Pancreas (tissue), 10 donors: Measurements from ENCODE around the gene ZNF888. TPM values are rescaled to one million over a fixed set of nuclear protein-coding genes. Genes with fewer than 3 reads are reported as not detected.

Experiments used
- ATAC-seq, 4 donors: fragments of 200-7000 bp; cut with Tn5 transposase; one replicate each; pipeline versions ENCODE4 v1.8.0 to v1.9.1; 2020; ENCODE audit warnings: mild to moderate bottlenecking in 4 of 4, moderate library complexity in 4 of 4
- DNase-seq, 6 donors: peaks; one replicate each; pipeline ENCODE4 v3.0.0-alpha.2; 2020
- FAIRE-seq: peaks from 2 replicates; lab custom pipeline; 2012; peaks lifted over from hg19 to GRCh38; lab: Jason Lieb, UNC
- H3K27ac ChIP-seq, 4 donors: fragments of 200-600 bp; sonication (generic); 1 replicate in 3 of 4; 2 replicates in 1 of 4; pipeline versions ENCODE4 v1.5.0 to v1.8.0; 2020
- H3K27me3 ChIP-seq, 4 donors: fragments of 200-600 bp; one replicate each; pipeline ENCODE4 v1.8.0; 2021
- H3K36me3 ChIP-seq, 3 donors: fragments of 200-600 bp; sonication (generic) in 1 of 3; one replicate each; pipeline versions ENCODE4 v1.5.0 to v1.8.0; 2020 to 2021
- H3K4me1 ChIP-seq, 3 donors: fragments of 200-600 bp; one replicate each; pipeline ENCODE4 v1.8.0; 2021
- H3K4me3 ChIP-seq, 4 donors: fragments of 200-600 bp; sonication (generic) in 2 of 4; one replicate each; pipeline versions ENCODE4 v1.5.0 to v1.8.0; 2020 to 2021
- H3K9me3 ChIP-seq, 4 donors: fragments of 200-600 bp; one replicate each; pipeline ENCODE4 v1.8.0; 2021
- CTCF ChIP-seq, 4 donors: fragments of 200-600 bp; sonication (generic) in 3 of 4; IDR thresholded peaks; one replicate each; pipeline versions ENCODE4 v1.5.0 to v1.8.0; 2021; ENCODE audit warnings: antibody characterized with exemption in 4 of 4
- WGBS, 2 donors: extraction: QIAGEN DNeasy Blood & Tissue Kit; methylation state at CpG; one replicate each; pipeline ENCODE4 v1.1.7; 2013; 5-methylcytosine and 5-hydroxymethylcytosine counted together
- intact Hi-C, 3 donors: fragments of 100-400 bp; cut with DNase I; formaldehyde crosslinking; loops; one replicate each; pipeline versions ENCODE4 v1.11.1 to v1.14.2; 2022
- polyA plus RNA-seq, 2 donors: library from polyadenylated mRNA; stranded (reverse); fragments of 200-250 nt; gene quantifications; one replicate each; pipeline ENCODE4 v1.2.3, GENCODE V29; 2013
- total RNA-seq, 6 donors: library from RNA; stranded (reverse); fragmentation: NEBNext Ultra II Directional in 4 of 6; extraction: Animal tissue kit (Norgen Biotek cat#: 25700) in 4 of 6; gene quantifications; one replicate each; pipeline versions ENCODE4 v1.2.1 to v1.2.4, GENCODE V29; 2021 to 2023
- donor health status: healthy with polysubstance abuse.
- donor health status: DM: no; HTN: no; CAD: no; lungs with moderate emphysema.
- donor health status: DM: no; HTN: no; CAD: no.
- donor health status: control.
- donor health status: control.
- donor health status: Bipolar disorder and iron deficiency.
- donor health status: DM: yes; HTN: yes; CAD: no.
- donor health status: DM: no; HTN: no; CAD: no.
- donor health status: DM: no; HTN: no; CAD: no.
- donor health status: DM: yes; HTN: yes; CAD: no.

ZNF888 gene
- total and polyA plus RNA-seq, 8 donors = 4.0 to 10.8 (median 5.4) TPM

- peaks cover 0 to 4% (median 3%) of the 10 kb centered on the region in 3 donors for H3K4me1 ChIP-seq
- peak overlapping the region; percentile 63 to 77 (median 67) for H3K27ac ChIP-seq
- no peak for TF ChIP-seq CTCF (IDR thresholded peaks at IDR 0.05)
- intact Hi-C loops = no loop called here
- no peak for FAIRE-seq
- H3K9me3 ChIP-seq = no peaks in the 10 kb centered on the region
- no peaks in the 10 kb centered on the region for H3K36me3 ChIP-seq
- WGBS, 2 donors = 18 to 20% methylated on average over 5 of the region's 5 CpGs
- ATAC-seq = peak in 3 of 4 donors; percentile 1 to 2 (median 2)
- H3K4me3 ChIP-seq = peak overlapping the region; percentile 47 to 74 (median 57)
- no peak for DNase-seq
- no peaks in the 10 kb centered on the region for H3K27me3 ChIP-seq
These were observed 38.8 kb upstream of the ZNF888 start for GRCh38 chr19:52961981-52962380.

- Histone ChIP-seq H3K36me3 (peaks cover 0 to 12% (median 10%) of the 10 kb centered on the region in 3 donors), H3K9me3 (no peaks in the 10 kb centered on the region), H3K27me3 (no peaks in the 10 kb centered on the region), H3K27ac (no peak overlapping the region), H3K4me1 (peaks cover 0 to 4% (median 3%) of the 10 kb centered on the region in 3 donors), H3K4me3 (no peak overlapping the region)
- intact Hi-C loops = no loop called here
- FAIRE-seq = no peak
- no peak for TF ChIP-seq CTCF (IDR thresholded peaks at IDR 0.05)
- DNase-seq = no peak
- no peak for ATAC-seq
- 95 to 96% methylated on average over 11 of the region's 11 CpGs for WGBS, 2 donors
These were observed 36.5 kb upstream of the ZNF888 start for GRCh38 chr19:52959613-52960295.

- no peak for TF ChIP-seq CTCF (IDR thresholded peaks at IDR 0.05)
These were observed 34.4 kb upstream of the ZNF888 start for GRCh38 chr19:52957591-52957990.

GRCh38 chr19:52956917-52957316 lies 33.7 kb upstream of the ZNF888 start:
- WGBS, 2 donors = 97 to 98% methylated on average over 10 of the region's 10 CpGs
- ATAC-seq = no peak
- Histone ChIP-seq H3K4me3 (no peak overlapping the region), H3K4me1 (peaks cover 0 to 4% (median 0%) of the 10 kb centered on the region in 3 donors), H3K27ac (no peak overlapping the region), H3K36me3 (peaks cover 7 to 32% (median 28%) of the 10 kb centered on the region in 3 donors), H3K9me3 (peaks cover 0 to 2% (median 0%) of the 10 kb centered on the region in 4 donors), H3K27me3 (no peaks in the 10 kb centered on the region)
- TF ChIP-seq CTCF (IDR thresholded peaks at IDR 0.05) = no peak
- DNase-seq = no peak
- no peak for FAIRE-seq
- intact Hi-C loops = no loop called here

More at GRCh38 chr19:52957591-52957990, 34.4 kb upstream of the ZNF888 start:
- WGBS, 2 donors = 97 to 99% methylated on average over 8 of the region's 8 CpGs
- intact Hi-C loops = no loop called here
- peaks cover 3 to 25% (median 22%) of the 10 kb centered on the region in 3 donors for H3K36me3 ChIP-seq
- no peak overlapping the region for H3K27ac ChIP-seq
- DNase-seq (no peak), ATAC-seq (no peak), FAIRE-seq (no peak)
- H3K4me3 ChIP-seq = no peak overlapping the region
- H3K27me3 ChIP-seq = no peaks in the 10 kb centered on the region
- H3K9me3 ChIP-seq = peaks cover 0 to 2% (median 0%) of the 10 kb centered on the region in 4 donors
- H3K4me1 ChIP-seq = peaks cover 0 to 4% (median 0%) of the 10 kb centered on the region in 3 donors

GRCh38 chr19:52949422-52949821 lies 26.2 kb upstream of the ZNF888 start:
- Histone ChIP-seq H3K4me1 (peaks cover 0 to 2% (median 0%) of the 10 kb centered on the region in 3 donors), H3K9me3 (peaks cover 0 to 24% (median under 1%) of the 10 kb centered on the region in 4 donors), H3K36me3 (peaks cover 16 to 34% (median 29%) of the 10 kb centered on the region in 3 donors), H3K27ac (no peak overlapping the region), H3K27me3 (no peaks in the 10 kb centered on the region), H3K4me3 (no peak overlapping the region)
- TF ChIP-seq CTCF (IDR thresholded peaks at IDR 0.05) = no peak
- DNase-seq = no peak
- intact Hi-C loops = no loop called here
- WGBS, 2 donors = 93 to 98% methylated on average over 1 of the region's 1 CpG
- FAIRE-seq = no peak
- no peak for ATAC-seq
